ENCODE measurements around the gene BAG3.
A peak's percentile ranks its signal among the peaks of the same experiment; 100 is the strongest.

Gene BAG3

GRCh38 chr10:119640875-119641526, 10.2 kb upstream of the BAG3 start:
- DNase-seq (ENCODE audit: low read depth): no peak
- no peak overlapping the region for H3K4me3 ChIP-seq (ENCODE audit: low read length)
- no peak for TF ChIP-seq CTCF (conservative IDR thresholded peaks at IDR 0.05; ENCODE audit: low read length)

- no peak overlapping the region for H3K4me3 ChIP-seq (ENCODE audit: low read length)
- DNase-seq (ENCODE audit: low read depth): no peak
- no peak for TF ChIP-seq CTCF (conservative IDR thresholded peaks at IDR 0.05; ENCODE audit: low read length)
These were observed 8.5 kb upstream of the BAG3 start for GRCh38 chr10:119642556-119643111.

GRCh38 chr10:119643306-119644204, 7.6 kb upstream of the BAG3 start:
- TF ChIP-seq CTCF (conservative IDR thresholded peaks at IDR 0.05; ENCODE audit: low read length): peak; percentile 15; the same call in 1 of the 2 replicates
- DNase-seq (ENCODE audit: low read depth): peak; percentile 86
- H3K4me3 ChIP-seq (ENCODE audit: low read length): no peak overlapping the region

GRCh38 chr10:119644205-119644814, 6.9 kb upstream of the BAG3 start:
- DNase-seq (ENCODE audit: low read depth): no peak
- peak; percentile 53 for TF ChIP-seq CTCF (conservative IDR thresholded peaks at IDR 0.05; ENCODE audit: low read length)
- H3K4me3 ChIP-seq (ENCODE audit: low read length): no peak overlapping the region

GRCh38 chr10:119644994-119645393, 6.2 kb upstream of the BAG3 start:
- TF ChIP-seq CTCF (conservative IDR thresholded peaks at IDR 0.05; ENCODE audit: low read length): no peak

GRCh38 chr10:119650062-119650461, 1.1 kb upstream of the BAG3 start:
- no peak for DNase-seq (ENCODE audit: low read depth)
- no peak overlapping the region for H3K4me3 ChIP-seq (ENCODE audit: low read length)
- no peak for TF ChIP-seq CTCF (conservative IDR thresholded peaks at IDR 0.05; ENCODE audit: low read length)

More at GRCh38 chr10:119644994-119645393, 6.2 kb upstream of the BAG3 start:
- no peak overlapping the region for H3K4me3 ChIP-seq (ENCODE audit: low read length)
- no peak for DNase-seq (ENCODE audit: low read depth)
